Measurements from ENCODE around the gene CYB561D2.

DNA sequence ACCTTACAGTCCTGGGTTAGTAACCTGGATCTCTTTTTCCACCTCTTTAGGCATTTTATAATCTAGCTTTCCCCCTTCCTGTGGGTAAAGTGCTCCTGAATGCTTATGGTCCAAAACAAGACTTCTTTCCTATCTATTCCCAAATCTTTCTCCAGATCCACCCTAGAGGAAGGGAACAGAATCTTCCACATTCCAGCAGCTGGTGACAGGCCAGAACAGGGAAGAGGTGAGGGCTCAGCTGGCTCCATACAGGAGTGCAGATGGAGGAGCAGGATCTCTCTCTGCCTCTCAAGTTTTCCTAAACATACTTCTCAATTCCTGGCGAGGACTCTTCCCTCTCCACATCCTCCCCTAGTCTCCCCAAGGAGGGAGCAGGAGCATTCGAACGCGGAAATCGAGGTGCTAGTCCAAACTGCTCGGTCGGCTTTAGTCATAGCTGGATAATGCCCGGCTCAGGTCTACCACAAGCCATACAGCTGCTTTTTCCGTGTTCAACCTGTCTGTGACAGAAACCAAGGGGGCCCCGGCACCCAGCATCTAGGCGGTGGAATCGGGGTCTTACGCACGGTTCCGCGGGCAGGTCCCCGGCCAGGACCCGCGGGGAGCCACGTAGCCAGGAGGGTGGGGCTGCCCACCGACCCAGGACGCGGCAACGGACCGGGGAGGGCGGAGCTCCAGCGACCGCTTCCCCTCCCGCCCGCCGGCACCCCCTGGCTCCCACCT is 14.0 kb upstream of the CYB561D2 start:
- TF ChIP-seq EZH2phosphoT487 (IDR thresholded peaks at IDR 0.05; ENCODE audit: low read depth): no peak
- TF ChIP-seq, protein P1, sequence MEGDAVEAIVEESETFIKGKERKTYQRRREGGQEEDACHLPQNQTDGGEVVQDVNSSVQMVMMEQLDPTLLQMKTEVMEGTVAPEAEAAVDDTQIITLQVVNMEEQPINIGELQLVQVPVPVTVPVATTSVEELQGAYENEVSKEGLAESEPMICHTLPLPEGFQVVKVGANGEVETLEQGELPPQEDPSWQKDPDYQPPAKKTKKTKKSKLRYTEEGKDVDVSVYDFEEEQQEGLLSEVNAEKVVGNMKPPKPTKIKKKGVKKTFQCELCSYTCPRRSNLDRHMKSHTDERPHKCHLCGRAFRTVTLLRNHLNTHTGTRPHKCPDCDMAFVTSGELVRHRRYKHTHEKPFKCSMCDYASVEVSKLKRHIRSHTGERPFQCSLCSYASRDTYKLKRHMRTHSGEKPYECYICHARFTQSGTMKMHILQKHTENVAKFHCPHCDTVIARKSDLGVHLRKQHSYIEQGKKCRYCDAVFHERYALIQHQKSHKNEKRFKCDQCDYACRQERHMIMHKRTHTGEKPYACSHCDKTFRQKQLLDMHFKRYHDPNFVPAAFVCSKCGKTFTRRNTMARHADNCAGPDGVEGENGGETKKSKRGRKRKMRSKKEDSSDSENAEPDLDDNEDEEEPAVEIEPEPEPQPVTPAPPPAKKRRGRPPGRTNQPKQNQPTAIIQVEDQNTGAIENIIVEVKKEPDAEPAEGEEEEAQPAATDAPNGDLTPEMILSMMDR (IDR thresholded peaks at IDR 0.05; ENCODE audit: low read depth, low read length): no peak
